HEK293 (cell line): ENCODE data around the gene CPA5.

Experiments used
- ATF2 ChIP-seq: fragments of 450-650 bp; formaldehyde crosslinking; IDR thresholded peaks from 2 replicates; pipeline ENCODE4 v1.5.1; 2016; ENCODE audit warnings: missing biosample characterization, missing genetic modification characterization, low read depth
- KLF10 ChIP-seq: fragments of 450-650 bp; IDR thresholded peaks from 2 replicates; pipeline ENCODE4 v1.5.1; 2018; ENCODE audit warnings: missing biosample characterization, mild to moderate bottlenecking, missing genetic modification characterization
- MEIS1 ChIP-seq: sonication (generic); formaldehyde crosslinking; IDR thresholded peaks from 2 replicates; pipeline ENCODE4 v1.8.1; 2022; ENCODE audit warnings: missing genetic modification reagents, mild to moderate bottlenecking, borderline replicate concordance
- MZF1 ChIP-seq: fragments of 450-650 bp; formaldehyde crosslinking; IDR thresholded peaks from 2 replicates; pipeline ENCODE4 v1.5.1; 2017; ENCODE audit warnings: missing biosample characterization, missing genetic modification characterization, borderline replicate concordance
- PATZ1 ChIP-seq: fragments of 450-650 bp; formaldehyde crosslinking; IDR thresholded peaks from 2 replicates; pipeline ENCODE4 v1.5.1; 2016; ENCODE audit warnings: missing biosample characterization, missing genetic modification characterization
- PRDM4 ChIP-seq: fragments of 450-650 bp; formaldehyde crosslinking; IDR thresholded peaks from 2 replicates; pipeline ENCODE4 v1.5.1; 2017; ENCODE audit warnings: missing biosample characterization, missing genetic modification characterization
- ZBTB21 ChIP-seq: fragments of 450-650 bp; formaldehyde crosslinking; IDR thresholded peaks from 2 replicates; pipeline ENCODE4 v1.5.1; 2017; ENCODE audit warnings: missing biosample characterization, missing genetic modification characterization
- ZBTB26 ChIP-seq: fragments of 450-650 bp; formaldehyde crosslinking; optimal IDR thresholded peaks from 2 replicates; pipeline ENCODE3; 2016; ENCODE audit warnings: missing biosample characterization, mild to moderate bottlenecking, missing genetic modification characterization
- ZEB2 ChIP-seq: fragments of 450-650 bp; formaldehyde crosslinking; IDR thresholded peaks from 2 replicates; pipeline ENCODE4 v1.5.1; 2016; ENCODE audit warnings: missing biosample characterization, missing genetic modification characterization
- ZFP69B ChIP-seq: fragments of 450-650 bp; formaldehyde crosslinking; IDR thresholded peaks from 2 replicates; pipeline ENCODE4 v1.5.1; 2016; ENCODE audit warnings: missing biosample characterization, missing genetic modification characterization
- ZNF133 ChIP-seq: fragments of 450-650 bp; formaldehyde crosslinking; IDR thresholded peaks from 2 replicates; pipeline ENCODE4 v1.5.1; 2016; ENCODE audit warnings: missing biosample characterization, missing genetic modification characterization
- ZNF18 ChIP-seq: fragments of 450-650 bp; formaldehyde crosslinking; IDR thresholded peaks from 2 replicates; pipeline ENCODE4 v1.5.1; 2016; ENCODE audit warnings: missing biosample characterization, missing genetic modification characterization
- ZNF24 ChIP-seq: fragments of 450-650 bp; formaldehyde crosslinking; IDR thresholded peaks from 2 replicates; pipeline ENCODE4 v1.5.1; 2016; ENCODE audit warnings: missing biosample characterization, missing genetic modification characterization
- ZNF362 ChIP-seq: fragments of 450-650 bp; formaldehyde crosslinking; IDR thresholded peaks from 2 replicates; pipeline ENCODE4 v1.5.1; 2016; ENCODE audit warnings: missing biosample characterization, missing genetic modification characterization
- ZNF394 ChIP-seq: fragments of 450-650 bp; formaldehyde crosslinking; IDR thresholded peaks from 2 replicates; pipeline ENCODE4 v1.5.1; 2016; ENCODE audit warnings: missing biosample characterization, missing genetic modification characterization, mild to moderate bottlenecking, moderate library complexity, borderline replicate concordance
- ZNF398 ChIP-seq: fragments of 450-650 bp; formaldehyde crosslinking; IDR thresholded peaks from 2 replicates; pipeline ENCODE4 v1.5.1; 2017; ENCODE audit warnings: missing biosample characterization, missing genetic modification characterization
- ZNF600 ChIP-seq: fragments of 450-650 bp; formaldehyde crosslinking; IDR thresholded peaks from 2 replicates; pipeline ENCODE4 v1.5.1; 2016; ENCODE audit warnings: missing biosample characterization, missing genetic modification characterization
- ZNF626 ChIP-seq: fragments of 450-650 bp; sonication (Bioruptor Pico); formaldehyde crosslinking; IDR thresholded peaks from 2 replicates; pipeline ENCODE4 v1.5.1; 2018; ENCODE audit warnings: missing biosample characterization, missing genetic modification characterization, inconsistent platforms
- ZNF629 ChIP-seq: fragments of 450-650 bp; formaldehyde crosslinking; IDR thresholded peaks from 2 replicates; pipeline ENCODE4 v1.5.1; 2017; ENCODE audit warnings: missing biosample characterization, missing genetic modification characterization
- ZNF660 ChIP-seq: fragments of 450-650 bp; IDR thresholded peaks from 2 replicates; pipeline ENCODE4 v1.5.1; 2018; ENCODE audit warnings: missing biosample characterization, mild to moderate bottlenecking, missing genetic modification characterization
- ZNF692 ChIP-seq: fragments of 450-650 bp; formaldehyde crosslinking; IDR thresholded peaks from 2 replicates; pipeline ENCODE4 v1.5.1; 2016; ENCODE audit warnings: missing biosample characterization, missing genetic modification characterization
- ZNF843 ChIP-seq: fragments of 450-650 bp; formaldehyde crosslinking; IDR thresholded peaks from 2 replicates; pipeline ENCODE4 v1.5.1; 2016; ENCODE audit warnings: missing biosample characterization, missing genetic modification characterization
- ZSCAN4 ChIP-seq: fragments of 450-650 bp; formaldehyde crosslinking; IDR thresholded peaks from 2 replicates; pipeline ENCODE4 v1.5.1; 2017; ENCODE audit warnings: missing biosample characterization, missing genetic modification characterization

CPA5 gene

GRCh38 chr7:130356121-130356875 is 11.7 kb downstream of the CPA5 start (continued):
- TF ChIP-seq ZNF24 (tag by site-specific recombination) (peak; percentile 89; the same call in 1 of the 2 replicates), ZNF600 (peak; percentile 99), ZSCAN4 (tag by site-specific recombination) (no peak), ZNF626 (tag by site-specific recombination) (no peak), PRDM4 (tag by site-specific recombination) (0 out of 2 replicates have a peak, but pooled peaks have one; percentile 17), KLF10 (tag by site-specific recombination) (0 out of 2 replicates have a peak, but pooled peaks have one; percentile 15), ZBTB26 (tag by site-specific recombination) (no peak), ZNF133 (tag by site-specific recombination) (no peak), ZNF629 (tag by site-specific recombination) (peak; percentile 92), ZNF398 (tag by site-specific recombination) (peak; percentile 35; the same call in 1 of the 2 replicates), ZNF18 (tag by site-specific recombination) (0 out of 2 replicates have a peak, but pooled peaks have one; percentile 61), ATF2 (tag by site-specific recombination) (0 out of 2 replicates have a peak, but pooled peaks have one; percentile 11), ZNF362 (tag by site-specific recombination) (peak; percentile 91), ZBTB21 (tag by site-specific recombination) (peak; percentile 74), MZF1 (peak; percentile 51; the same call in 1 of the 2 replicates), ZEB2 (no peak), ZNF692 (peak; percentile 62; the same call in 1 of the 2 replicates), ZNF843 (tag by site-specific recombination) (peak; percentile 80), ZNF660 (0 out of 2 replicates have a peak, but pooled peaks have one; percentile 66), ZFP69B (tag by site-specific recombination) (0 out of 2 replicates have a peak, but pooled peaks have one; percentile 69), ZNF394 (tag by site-specific recombination) (peak; percentile 39), MEIS1 (CRISPR knock-in tag) (peak; percentile 87), PATZ1 (tag by site-specific recombination) (peak; percentile 83)
